H9 (cell line): Measurements from ENCODE around the gene MAMDC4. TPM values are rescaled to one million over a fixed set of nuclear protein-coding genes. Genes with fewer than 3 reads are reported as not detected.

Experiments
- DNase-seq: peaks from one replicate; pipeline ENCODE4 v3.0.0-alpha.2; 2017
- H2AFZ ChIP-seq: one replicate; pipeline ENCODE4 v1.6.1; 2013; ENCODE audit warnings: mild to moderate bottlenecking, low read length, control low read depth, moderate library complexity
- H2AK5ac ChIP-seq: 2 replicates; pipeline ENCODE4 v1.6.1; 2013; ENCODE audit warnings: low read length, control low read depth, mixed read lengths; ENCODE audit not compliant: insufficient read length
- H2BK120ac ChIP-seq: one replicate; pipeline ENCODE4 v1.6.1; 2013; ENCODE audit warnings: low read depth, mild to moderate bottlenecking, low read length, control low read depth, inconsistent platforms; ENCODE audit not compliant: poor library complexity, severe bottlenecking
- H2BK12ac ChIP-seq: 2 replicates; pipeline ENCODE4 v1.6.1; 2013; ENCODE audit warnings: low read length, control low read depth, mixed read lengths, low read depth; ENCODE audit not compliant: insufficient read length
- H2BK15ac ChIP-seq: 2 replicates; pipeline ENCODE4 v1.6.1; 2013; ENCODE audit warnings: low read depth, low read length, control low read depth
- H2BK20ac ChIP-seq: one replicate; pipeline ENCODE4 v1.6.1; 2013; ENCODE audit warnings: low read depth, mild to moderate bottlenecking, low read length, control low read depth, inconsistent platforms; ENCODE audit not compliant: poor library complexity, severe bottlenecking
- H2BK5ac ChIP-seq: 2 replicates; pipeline ENCODE4 v1.6.1; 2013; ENCODE audit warnings: low read length, control low read depth, mixed read lengths; ENCODE audit not compliant: insufficient read length
- H3K14ac ChIP-seq: 2 replicates; pipeline ENCODE4 v1.6.1; 2013; ENCODE audit warnings: low read length, control low read depth; ENCODE audit not compliant: insufficient read depth
- H3K18ac ChIP-seq: 2 replicates; pipeline ENCODE4 v1.6.1; 2013; ENCODE audit warnings: low read depth, mild to moderate bottlenecking, mixed read lengths, low read length, control low read depth; ENCODE audit not compliant: insufficient read length
- H3K23ac ChIP-seq: 2 replicates; pipeline ENCODE4 v1.6.1; 2013; ENCODE audit warnings: low read length, control low read depth, mixed read lengths, low read depth; ENCODE audit not compliant: insufficient read length
- H3K23me2 ChIP-seq: 2 replicates; pipeline ENCODE4 v1.6.1; 2013; ENCODE audit warnings: low read depth, mild to moderate bottlenecking, mixed read lengths, low read length, control low read depth; ENCODE audit not compliant: insufficient read length, poor library complexity, severe bottlenecking
- H3K27ac ChIP-seq: 2 replicates; pipeline ENCODE4 v1.5.1; 2013; ENCODE audit warnings: low read length, control low read depth, mixed read lengths, low read depth; ENCODE audit not compliant: insufficient read length
- H3K27me3 ChIP-seq: 2 replicates; pipeline ENCODE4 v1.6.1; 2013; ENCODE audit warnings: low read length, control low read depth, inconsistent platforms; ENCODE audit not compliant: insufficient read depth
- H3K4ac ChIP-seq: 2 replicates; pipeline ENCODE4 v1.6.1; 2013; ENCODE audit warnings: low read depth, mild to moderate bottlenecking, control low read depth, inconsistent platforms, low read length, moderate library complexity
- H3K4me1 ChIP-seq: 2 replicates; pipeline ENCODE4 v1.6.1; 2013; ENCODE audit warnings: low read length, control low read depth, inconsistent platforms; ENCODE audit not compliant: insufficient read depth
- H3K4me2 ChIP-seq: 2 replicates; pipeline ENCODE4 v1.6.1; 2013; ENCODE audit warnings: low read length, control low read depth, mixed read lengths; ENCODE audit not compliant: insufficient read length, insufficient read depth
- H3K56ac ChIP-seq: 2 replicates; pipeline ENCODE4 v1.6.1; 2013; ENCODE audit warnings: low read depth, mild to moderate bottlenecking, mixed read lengths, low read length, control low read depth; ENCODE audit not compliant: insufficient read length
- H3K79me1 ChIP-seq: 2 replicates; pipeline ENCODE4 v1.6.1; 2013; ENCODE audit warnings: low read depth, mild to moderate bottlenecking, moderate library complexity, low read length, control low read depth, inconsistent platforms; ENCODE audit not compliant: insufficient read depth, poor library complexity, severe bottlenecking
- H3K79me2 ChIP-seq: 2 replicates; pipeline ENCODE4 v1.6.1; 2013; ENCODE audit warnings: low read length, control low read depth, inconsistent platforms; ENCODE audit not compliant: insufficient read depth
- H3K9ac ChIP-seq: 2 replicates; pipeline ENCODE4 v1.6.1; 2013; ENCODE audit warnings: low read length, control low read depth, mixed read lengths; ENCODE audit not compliant: insufficient read length; ENCODE audit errors: extremely low read depth
- H3K9me3 ChIP-seq: one replicate; pipeline ENCODE4 v1.6.1; 2013; ENCODE audit warnings: low read depth, low read length, inconsistent platforms; ENCODE audit not compliant: control insufficient read depth
- H3T11ph ChIP-seq: one replicate; pipeline ENCODE4 v1.6.1; 2013; ENCODE audit warnings: mild to moderate bottlenecking, low read length, control low read depth, inconsistent platforms
- H4K20me1 ChIP-seq: one replicate; pipeline ENCODE4 v1.6.1; 2013; ENCODE audit not compliant: control insufficient read depth, insufficient read length, insufficient read depth
- H4K5ac ChIP-seq: 2 replicates; pipeline ENCODE4 v1.6.1; 2013; ENCODE audit warnings: low read depth, mild to moderate bottlenecking, mixed read lengths, low read length, control low read depth; ENCODE audit not compliant: insufficient read length
- H4K8ac ChIP-seq: replicated peaks from 2 replicates; pipeline ENCODE4 v1.6.1; 2013; ENCODE audit warnings: low read length, control low read depth, mixed read lengths, low read depth; ENCODE audit not compliant: insufficient read length
- H4K91ac ChIP-seq: 2 replicates; pipeline ENCODE4 v1.6.1; 2013; ENCODE audit warnings: low read depth, mild to moderate bottlenecking, moderate library complexity, mixed read lengths, low read length, control low read depth; ENCODE audit not compliant: insufficient read length
- H3K27ac Mint-ChIP-seq, 3 experiments: 2 replicates in 2 of 3; 3 replicates in 1 of 3; pipeline ENCODE4 v1.8.0; 2020 to 2021; ENCODE audit warnings: mixed read lengths in 3 of 3, mild to moderate bottlenecking in 1 of 3, moderate library complexity in 1 of 3
- H3K27me3 Mint-ChIP-seq: 2 replicates; pipeline ENCODE4 v1.8.0; 2021; ENCODE audit warnings: low read depth, mild to moderate bottlenecking, moderate library complexity, mixed read lengths
- H3K36me3 Mint-ChIP-seq, 3 experiments: 2 replicates in 2 of 3; 3 replicates in 1 of 3; pipeline ENCODE4 v1.8.0; 2020 to 2021; ENCODE audit warnings: low read depth in 3 of 3, mixed read lengths in 3 of 3; ENCODE audit not compliant: insufficient read depth in 1 of 3
- H3K4me1 Mint-ChIP-seq, 2 experiments: 2 replicates each; pipeline ENCODE4 v1.8.0; 2020; ENCODE audit warnings: mixed read lengths in 2 of 2
- H3K4me3 Mint-ChIP-seq, 2 experiments: 2 replicates in 1 of 2; 3 replicates in 1 of 2; pipeline ENCODE4 v1.8.0; 2020 to 2021; ENCODE audit warnings: mild to moderate bottlenecking in 2 of 2, mixed read lengths in 2 of 2, moderate library complexity in 1 of 2
- H3K9me3 Mint-ChIP-seq, 2 experiments: 2 replicates in 1 of 2; 3 replicates in 1 of 2; pipeline ENCODE4 v1.8.0; 2020; ENCODE audit warnings: mild to moderate bottlenecking in 2 of 2, mixed read lengths in 2 of 2, moderate library complexity in 1 of 2
- whole genome bisulfite sequencing: extraction: QIAGEN DNeasy Blood & Tissue Kit; methylation state at CpG from one replicate; pipeline ENCODE4 v1.1.7; 2013; ENCODE audit warnings: missing lambda C conversion rate, low lambda C conversion rate, mixed read lengths; ENCODE audit not compliant: insufficient read length; ENCODE audit errors: extremely low coverage; 5-methylcytosine and 5-hydroxymethylcytosine counted together
- total RNA-seq: library from RNA; stranded (reverse); gene quantifications from 2 replicates; pipeline ENCODE4 v1.2.1, GENCODE V29; 2021
- TF ChIP-seq, protein P1 (sequence below): fragments of 200-600 bp; sonication (generic); conservative IDR thresholded peaks from 3 replicates; pipeline ENCODE4 v1.8.0; 2021; ENCODE audit warnings: antibody characterized with exemption, mild to moderate bottlenecking

The MAMDC4 gene
- total RNA-seq, 1 experiment from 2014 or later = 9.2 TPM

DNA sequence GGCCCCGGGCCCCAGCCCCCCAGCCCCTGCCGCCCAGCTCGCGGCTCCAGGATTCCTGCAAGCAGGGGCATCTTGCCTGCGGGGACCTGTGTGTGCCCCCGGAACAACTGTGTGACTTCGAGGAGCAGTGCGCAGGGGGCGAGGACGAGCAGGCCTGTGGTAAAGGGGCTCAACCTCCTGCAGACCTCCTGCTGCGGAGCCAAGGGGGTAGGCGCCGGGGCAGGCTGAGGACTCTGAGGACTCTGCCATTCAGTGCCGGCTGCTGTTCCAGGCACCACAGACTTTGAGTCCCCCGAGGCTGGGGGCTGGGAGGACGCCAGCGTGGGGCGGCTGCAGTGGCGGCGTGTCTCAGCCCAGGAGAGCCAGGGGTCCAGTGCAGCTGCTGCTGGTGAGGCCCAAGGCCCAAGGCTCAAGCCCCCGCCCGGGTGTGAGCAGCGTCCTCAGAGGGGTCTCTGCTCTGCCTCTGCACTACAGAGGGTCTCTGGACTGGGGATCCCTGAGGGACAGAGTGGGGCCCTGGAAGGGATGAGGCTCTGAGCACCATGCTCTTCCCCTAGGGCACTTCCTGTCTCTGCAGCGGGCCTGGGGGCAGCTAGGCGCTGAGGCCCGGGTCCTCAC is 3.4 kb downstream of the MAMDC4 start:
- H3K4me1 Mint-ChIP-seq = no peaks in the 10 kb centered on the region
- H2AK5ac ChIP-seq = no peak overlapping the region

More for the DNA sequence above, 3.4 kb downstream of the MAMDC4 start:
- TF ChIP-seq, protein P1, sequence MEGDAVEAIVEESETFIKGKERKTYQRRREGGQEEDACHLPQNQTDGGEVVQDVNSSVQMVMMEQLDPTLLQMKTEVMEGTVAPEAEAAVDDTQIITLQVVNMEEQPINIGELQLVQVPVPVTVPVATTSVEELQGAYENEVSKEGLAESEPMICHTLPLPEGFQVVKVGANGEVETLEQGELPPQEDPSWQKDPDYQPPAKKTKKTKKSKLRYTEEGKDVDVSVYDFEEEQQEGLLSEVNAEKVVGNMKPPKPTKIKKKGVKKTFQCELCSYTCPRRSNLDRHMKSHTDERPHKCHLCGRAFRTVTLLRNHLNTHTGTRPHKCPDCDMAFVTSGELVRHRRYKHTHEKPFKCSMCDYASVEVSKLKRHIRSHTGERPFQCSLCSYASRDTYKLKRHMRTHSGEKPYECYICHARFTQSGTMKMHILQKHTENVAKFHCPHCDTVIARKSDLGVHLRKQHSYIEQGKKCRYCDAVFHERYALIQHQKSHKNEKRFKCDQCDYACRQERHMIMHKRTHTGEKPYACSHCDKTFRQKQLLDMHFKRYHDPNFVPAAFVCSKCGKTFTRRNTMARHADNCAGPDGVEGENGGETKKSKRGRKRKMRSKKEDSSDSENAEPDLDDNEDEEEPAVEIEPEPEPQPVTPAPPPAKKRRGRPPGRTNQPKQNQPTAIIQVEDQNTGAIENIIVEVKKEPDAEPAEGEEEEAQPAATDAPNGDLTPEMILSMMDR = no peak
- Histone ChIP-seq H2BK20ac (no peak overlapping the region), H4K8ac (no peak overlapping the region), H3K9me3 (no peaks in the 10 kb centered on the region), H3K27me3 (no peaks in the 10 kb centered on the region), H2AFZ (no peak overlapping the region), H4K20me1 (no peaks in the 10 kb centered on the region), H2BK12ac (no peak overlapping the region), H3K4ac (no peak overlapping the region), H3K79me1 (no peaks in the 10 kb centered on the region), H3K23ac (no peak overlapping the region), H3K23me2 (no peaks in the 10 kb centered on the region), H3K9ac (no peak overlapping the region), H3T11ph (no peak overlapping the region), H3K4me1 (no peaks in the 10 kb centered on the region), H3K4me2 (no peak overlapping the region), H3K79me2 (no peaks in the 10 kb centered on the region), H3K56ac (no peak overlapping the region), H4K91ac (no peak overlapping the region), H3K18ac (no peak overlapping the region), H3K27ac (no peak overlapping the region), H2BK5ac (no peak overlapping the region), H2BK15ac (no peak overlapping the region), H3K14ac (no peak overlapping the region; the same call in 1 of the 2 replicates), H2BK120ac (no peak overlapping the region), H4K5ac (no peak overlapping the region)
- DNase-seq = no peak
- H3K9me3 Mint-ChIP-seq = no peaks in the 10 kb centered on the region
- H3K36me3 Mint-ChIP-seq = peaks cover 0 to 12% (median 7%) of the 10 kb centered on the region in 3 experiments; a peak in 2 of 7 replicates
- WGBS = no CpG with 5 or more reads among the region's 26 CpGs
- no peaks in the 10 kb centered on the region; the same call in none of the 2 replicates for H3K27me3 Mint-ChIP-seq
- no peak overlapping the region for H3K4me3 Mint-ChIP-seq
- no peak overlapping the region; a peak in 1 of 7 replicates for H3K27ac Mint-ChIP-seq
